DOHH2 (cell line): ENCODE results near the gene ITGAV.

Experiments
- CTCF ChIP-seq: fragments of 200-600 bp; sonication (generic); IDR thresholded peaks from one replicate; pipeline ENCODE4 v1.5.1; 2014; ENCODE audit warnings: antibody characterized with exemption, mild to moderate bottlenecking, low read depth, low read length; ENCODE audit not compliant: poor library complexity, severe bottlenecking
- EZH2phosphoT487 ChIP-seq: fragments of 200-600 bp; sonication (generic); IDR thresholded peaks from 2 replicates; pipeline ENCODE4 v1.6.1; 2017; ENCODE audit warnings: borderline replicate concordance, mild to moderate bottlenecking, antibody characterized with exemption, low read length, moderate library complexity, mixed read lengths

DNA sequence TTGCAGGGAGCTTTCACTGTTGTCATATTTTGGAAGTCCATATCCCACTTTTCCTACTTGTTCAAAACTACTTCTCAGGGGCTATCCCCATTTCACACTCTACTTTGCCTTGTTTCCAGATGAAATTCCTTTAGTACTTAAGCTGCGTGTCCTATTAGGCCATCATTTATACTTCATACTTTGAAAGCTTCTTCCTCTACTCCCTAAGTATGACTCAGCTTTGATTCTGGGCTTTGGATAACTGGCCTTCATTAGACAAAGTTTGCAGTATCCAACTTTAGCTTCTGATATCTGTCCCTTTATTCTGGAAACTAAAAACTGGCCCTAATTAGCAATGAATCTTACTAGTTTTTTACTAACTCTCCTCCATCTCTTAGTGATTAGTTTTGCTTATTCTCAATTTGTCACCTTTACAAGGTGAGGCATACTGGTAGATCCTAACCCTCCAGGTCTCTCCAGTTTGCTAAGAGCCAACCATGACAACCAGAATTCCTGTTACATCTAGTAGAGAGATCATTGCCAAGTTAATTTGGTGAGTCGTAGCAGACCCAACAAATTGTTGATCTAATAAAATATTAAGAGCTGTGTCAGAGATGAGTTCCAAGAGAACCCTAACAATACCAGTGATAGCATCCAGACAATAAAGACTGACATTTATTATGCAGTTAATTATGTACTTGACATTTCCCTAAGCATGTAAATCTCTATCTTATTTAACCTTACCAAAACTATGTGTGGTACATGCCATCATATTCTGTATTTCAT is 31.2 kb upstream of the ITGAV start:
- TF ChIP-seq CTCF (no peak), EZH2phosphoT487 (no peak)
